ENCODE data around the gene DCD.
"Not testable (repeated sequence)": the region's sequence is repeated elsewhere in the genome, so short reads cannot be mapped to it uniquely, and the experiment has no call there.

Gene DCD, protein sequence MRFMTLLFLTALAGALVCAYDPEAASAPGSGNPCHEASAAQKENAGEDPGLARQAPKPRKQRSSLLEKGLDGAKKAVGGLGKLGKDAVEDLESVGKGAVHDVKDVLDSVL

DNA sequence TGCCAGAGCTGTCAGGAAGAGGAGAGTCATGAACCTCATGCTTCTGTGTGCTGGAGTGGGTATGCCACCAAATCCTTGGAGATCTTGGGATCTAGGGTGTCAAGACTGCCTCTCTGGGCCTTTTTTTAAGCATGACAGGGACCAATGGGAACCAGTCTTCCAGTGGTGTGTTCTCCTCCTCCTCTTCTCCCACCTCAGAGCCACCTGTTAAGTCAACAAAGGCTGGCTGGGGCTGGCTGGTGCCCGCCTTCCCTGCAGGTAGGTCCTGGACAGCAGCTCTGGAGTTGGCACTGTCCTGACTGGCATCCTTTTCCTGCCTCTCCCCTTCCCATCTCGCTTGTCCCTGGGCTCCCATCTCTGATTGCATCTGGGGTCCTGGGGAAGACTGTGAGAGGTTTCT is at the start of gene DCD:
Gene DCD (minus strand): TSS at position 101 of the 400 bp plus-strand sequence. CDS start 62 bp downstream, at position 39.
- DNase-seq (ENCODE audit: low read depth): no peak

DNA sequence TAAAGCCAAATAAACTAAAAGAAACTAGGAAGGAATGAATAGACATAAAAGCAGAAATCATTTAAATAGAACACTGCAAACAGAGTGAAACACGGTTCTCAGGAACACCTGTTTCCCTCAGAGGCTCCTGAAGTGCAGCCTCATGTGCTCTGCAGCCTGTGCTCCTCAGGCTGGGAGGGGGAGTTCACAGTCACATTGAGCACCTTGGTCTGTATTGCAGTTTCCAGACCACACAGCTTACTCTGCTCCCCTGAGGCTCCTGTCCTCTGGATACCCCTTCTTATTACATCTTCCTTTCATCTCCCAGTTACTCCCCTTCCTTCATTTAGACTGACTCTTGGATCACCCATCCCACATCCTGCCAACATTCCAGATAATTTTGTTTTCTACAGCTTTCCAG is 49.7 kb upstream of the DCD start:
- no peak for DNase-seq (ENCODE audit: low read depth)

DNA sequence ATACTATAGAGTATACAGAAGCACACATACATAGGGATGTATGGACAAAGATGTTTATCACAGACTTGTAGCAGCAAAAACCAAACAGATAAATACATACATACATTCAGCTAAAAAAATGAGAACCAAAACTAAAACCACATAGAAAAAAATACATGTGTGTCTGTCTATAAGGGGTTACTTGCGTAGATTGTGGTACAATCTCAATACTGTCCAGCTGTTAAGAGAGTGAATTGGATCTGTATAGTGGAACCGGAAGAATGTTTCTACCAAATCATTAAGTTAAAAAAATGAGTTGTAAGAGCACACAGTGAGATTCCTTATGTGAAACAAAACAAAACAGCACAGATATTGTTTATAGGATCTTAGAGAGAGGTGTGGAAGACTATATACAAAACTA is 44.2 kb upstream of the DCD start:
- DNase-seq (ENCODE audit: low read depth): no peak

DNA sequence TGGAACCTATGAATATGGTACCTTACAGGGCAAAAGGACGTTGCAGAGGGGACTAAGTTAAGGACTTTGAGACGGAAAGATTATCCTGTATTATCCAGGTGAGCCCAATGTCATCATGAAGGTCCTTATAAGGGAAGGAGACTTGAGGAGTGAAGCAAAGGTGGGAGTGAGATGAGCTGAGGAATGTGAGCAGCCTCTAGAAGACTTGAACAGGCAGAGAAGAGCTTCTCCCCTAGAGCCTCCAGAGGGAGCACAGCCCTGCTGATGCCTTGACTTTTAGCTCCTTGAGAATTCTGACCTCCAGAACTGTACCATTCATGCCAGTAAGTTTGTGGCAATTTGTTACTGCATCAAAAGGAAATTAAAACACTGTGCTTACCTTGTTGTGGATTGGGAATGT is 41.8 kb upstream of the DCD start:
- DNase-seq (ENCODE audit: low read depth): no peak

DNA sequence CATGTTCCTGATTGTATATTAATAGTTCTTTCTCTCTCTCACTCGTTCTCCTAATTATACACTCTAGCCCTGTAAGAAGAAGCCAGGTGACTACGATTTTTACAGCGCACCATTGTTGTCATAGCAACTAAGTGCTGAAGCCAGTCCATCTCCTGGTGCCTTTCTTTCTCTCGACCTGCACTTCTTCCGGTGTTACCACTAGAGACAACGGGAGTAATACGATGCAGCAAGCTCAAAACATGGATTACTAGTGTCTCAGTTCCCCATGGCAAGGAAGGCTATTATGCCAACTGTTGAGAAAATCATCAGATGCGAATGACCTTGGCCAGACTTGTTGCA is 40.8 kb upstream of the DCD start:
- DNase-seq (ENCODE audit: low read depth): no peak

DNA sequence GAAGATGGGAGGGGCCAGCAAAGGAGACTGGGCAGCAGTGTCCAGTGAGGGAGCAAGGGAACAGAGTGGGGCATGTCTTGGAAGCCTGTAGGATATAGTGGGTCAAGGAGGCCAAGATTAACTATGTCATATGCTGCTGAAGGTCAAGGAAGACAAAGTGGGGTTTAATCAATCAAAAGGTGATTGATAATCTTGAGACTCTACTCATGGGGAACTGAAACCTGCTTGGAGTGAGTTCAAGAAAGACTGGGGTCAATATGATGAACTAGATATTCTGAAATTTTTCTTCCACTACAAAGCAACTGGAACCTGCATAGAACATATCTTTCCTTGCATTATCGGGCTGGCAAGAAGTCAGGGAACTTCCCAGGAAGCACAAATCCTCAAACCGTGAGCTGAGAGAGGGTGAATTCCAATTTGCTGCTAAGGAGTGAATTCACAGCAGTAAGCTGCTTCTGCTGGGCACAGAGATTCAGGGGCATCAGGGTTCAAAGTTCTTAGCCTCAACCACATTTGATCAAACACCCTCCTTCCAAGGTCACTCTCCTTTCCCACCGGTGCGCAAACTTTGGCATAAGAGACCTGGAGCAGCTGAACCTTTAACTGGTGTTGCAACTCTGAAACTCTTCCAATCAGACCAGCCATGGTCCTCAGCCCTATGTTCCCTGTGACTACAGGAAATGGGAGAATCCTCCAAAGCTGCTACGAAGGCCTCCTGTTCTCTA is 40.3 kb upstream of the DCD start:
- no peak for DNase-seq (ENCODE audit: low read depth)

DNA sequence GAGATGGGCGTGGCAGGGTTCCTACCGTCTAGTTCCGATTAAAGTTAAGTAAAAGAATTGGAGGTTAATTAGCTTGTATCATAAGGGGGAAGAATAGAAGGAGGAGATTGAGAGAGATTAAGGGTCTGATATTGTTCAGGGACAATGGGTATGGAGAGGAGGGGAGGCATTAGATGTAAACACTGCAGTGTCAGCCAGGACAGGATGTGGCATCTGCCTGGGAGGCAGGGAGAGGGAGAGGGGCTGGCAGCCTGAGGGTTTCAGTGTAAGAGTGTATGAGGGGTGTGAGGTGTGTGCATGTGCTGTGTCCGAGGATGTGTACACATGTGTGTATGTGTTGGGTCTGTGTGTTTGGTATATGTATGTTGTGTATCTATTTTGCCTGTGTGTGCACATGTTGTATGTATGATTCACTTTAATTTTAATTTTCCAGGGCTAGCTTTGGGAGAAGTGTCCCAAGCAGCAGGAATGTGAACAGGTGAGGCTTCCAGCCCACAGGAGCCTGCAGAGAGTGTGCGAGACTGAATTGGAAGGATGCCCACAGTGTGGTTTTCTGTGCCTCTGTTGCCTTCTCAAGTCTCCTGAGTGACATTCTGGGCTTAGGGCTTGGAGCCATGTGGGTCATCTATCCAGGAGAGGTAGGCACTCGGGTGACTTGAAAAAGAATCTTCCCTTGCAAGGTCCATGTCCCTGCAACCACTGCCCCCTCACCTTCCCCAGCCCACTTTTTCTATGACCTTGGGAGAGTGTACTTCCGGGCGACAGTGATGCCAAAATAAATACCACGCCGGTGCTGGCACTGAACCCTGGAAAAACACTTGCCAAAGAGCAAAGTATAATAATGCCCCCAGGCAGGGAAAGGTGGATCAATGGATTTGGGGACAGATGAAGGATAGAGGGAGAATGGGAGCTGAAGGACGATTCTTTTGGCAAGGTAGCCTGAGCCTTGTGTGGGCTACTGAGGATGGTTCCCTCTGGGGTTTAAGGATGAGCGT is 36.8 kb upstream of the DCD start:
- DNase-seq (ENCODE audit: low read depth): no peak

DNA sequence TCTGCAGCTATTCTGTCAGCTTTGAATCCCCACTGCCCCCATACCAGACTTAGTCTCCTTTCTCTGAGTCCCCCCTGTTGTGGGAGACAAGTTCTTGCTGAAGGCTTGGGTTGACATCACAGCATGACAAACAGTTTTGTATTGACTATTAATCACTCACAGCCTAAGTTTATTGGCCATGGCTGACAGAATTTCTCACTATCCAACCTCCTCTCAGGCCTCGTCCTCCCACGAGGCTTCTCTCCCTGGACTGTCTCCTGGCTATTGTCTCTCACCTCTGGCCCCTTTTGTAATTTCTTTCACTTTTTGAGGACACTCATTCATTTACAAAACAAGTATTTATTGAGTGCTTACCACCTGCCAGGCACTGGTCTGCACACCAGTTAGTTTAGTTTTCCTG is 35.2 kb upstream of the DCD start:
- no peak for DNase-seq (ENCODE audit: low read depth)

DNA sequence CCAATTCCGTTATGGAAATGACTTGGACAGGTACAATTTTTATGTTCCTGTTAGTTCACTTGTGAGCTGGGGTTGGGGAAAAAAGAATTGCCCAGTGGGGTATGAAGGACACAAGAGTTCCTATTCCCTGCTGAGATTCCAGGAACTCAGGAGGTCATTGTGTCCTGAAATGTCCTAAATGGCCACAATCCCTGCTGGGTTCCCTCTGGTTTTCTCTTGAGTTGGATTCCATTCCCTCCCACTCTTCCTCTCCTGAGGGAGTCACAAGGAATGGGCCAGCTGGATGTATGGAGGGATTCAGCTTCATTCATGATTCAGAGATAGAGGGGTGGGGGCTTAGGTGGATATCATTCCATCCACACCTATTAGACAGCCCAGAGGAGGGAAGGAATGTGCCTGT is 34.5 kb upstream of the DCD start:
- no peak for DNase-seq (ENCODE audit: low read depth)

DNA sequence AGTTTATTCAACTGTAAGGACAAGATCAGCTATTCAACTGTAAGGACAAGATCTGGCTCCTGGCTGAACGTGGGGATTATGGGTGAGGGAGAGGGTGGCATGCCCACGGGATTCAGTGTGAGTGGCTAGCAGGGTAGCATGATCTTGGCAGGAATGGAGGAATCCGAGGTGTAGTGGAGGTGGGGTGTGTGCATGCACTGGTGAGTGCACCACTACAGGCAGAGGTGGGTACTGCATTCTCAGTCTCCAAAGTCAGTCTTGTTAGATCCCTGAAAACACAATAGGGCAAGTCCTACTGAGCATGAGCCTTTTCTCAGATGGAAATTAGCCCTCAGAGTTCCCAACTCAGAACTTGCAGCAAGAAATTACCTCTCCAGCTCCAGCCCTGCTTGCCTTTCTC is 32.2 kb upstream of the DCD start:
- DNase-seq (ENCODE audit: low read depth): no peak

DNA sequence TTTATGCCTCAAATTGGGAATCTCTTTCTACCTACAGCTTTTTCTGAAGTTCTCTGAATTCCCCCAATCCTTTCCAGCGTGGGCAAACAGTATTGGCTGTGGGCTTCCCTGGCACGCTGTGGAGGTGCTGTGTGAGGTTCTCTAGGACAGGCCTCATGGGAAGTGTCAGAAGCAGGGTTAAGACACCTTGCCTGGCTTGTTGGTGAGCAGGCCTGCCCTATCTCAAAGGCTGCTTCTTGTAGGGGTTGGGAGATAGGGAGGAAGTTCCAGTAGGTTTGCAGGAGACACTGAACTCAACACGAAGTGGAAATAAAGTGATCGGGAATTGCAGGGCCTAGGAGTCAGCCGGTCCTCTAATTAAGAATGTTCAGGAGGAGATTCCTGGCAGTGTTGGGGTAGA is 30.0 kb upstream of the DCD start:
- no peak for DNase-seq (ENCODE audit: low read depth)

DNA sequence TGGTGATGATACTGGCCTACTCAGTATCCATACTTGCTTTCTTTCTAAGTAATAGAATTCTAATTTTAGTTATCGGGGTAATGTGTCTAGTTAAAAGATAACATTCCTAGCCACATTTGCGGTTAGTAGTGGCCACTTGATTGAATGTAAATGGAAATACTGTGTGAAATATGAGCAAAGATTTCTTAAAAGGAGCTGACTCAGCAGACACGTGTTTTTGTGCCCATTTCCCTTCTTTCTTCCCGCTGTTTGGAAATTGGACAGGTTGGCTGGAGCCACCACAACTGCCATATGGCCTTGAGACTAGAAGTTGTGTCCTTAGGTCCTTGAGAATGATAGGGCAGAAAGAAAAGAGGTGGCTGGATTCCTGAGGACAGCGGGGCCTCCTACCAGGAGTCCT is 19.8 kb upstream of the DCD start:
- no peak for DNase-seq (ENCODE audit: low read depth)

DNA sequence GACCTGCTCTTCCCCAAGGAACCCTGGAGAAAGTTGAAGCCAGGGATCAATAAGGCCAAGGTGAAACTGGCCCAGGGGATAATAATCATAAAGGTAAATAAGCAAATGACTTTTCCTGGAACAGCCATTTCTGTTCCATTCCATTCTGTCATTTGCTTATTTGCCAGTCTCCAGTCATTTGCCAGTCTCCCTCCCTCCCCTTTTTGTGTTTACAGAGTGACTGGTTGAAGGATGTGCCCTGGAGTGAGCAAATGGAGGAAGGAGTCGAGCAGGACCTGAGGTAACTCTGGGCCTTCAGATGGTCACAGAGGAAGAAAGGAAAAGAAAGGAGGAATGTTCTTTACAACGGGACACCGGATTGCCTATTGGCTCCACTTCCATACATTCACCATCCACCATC is 17.8 kb upstream of the DCD start:
- DNase-seq (ENCODE audit: low read depth): no peak

DNA sequence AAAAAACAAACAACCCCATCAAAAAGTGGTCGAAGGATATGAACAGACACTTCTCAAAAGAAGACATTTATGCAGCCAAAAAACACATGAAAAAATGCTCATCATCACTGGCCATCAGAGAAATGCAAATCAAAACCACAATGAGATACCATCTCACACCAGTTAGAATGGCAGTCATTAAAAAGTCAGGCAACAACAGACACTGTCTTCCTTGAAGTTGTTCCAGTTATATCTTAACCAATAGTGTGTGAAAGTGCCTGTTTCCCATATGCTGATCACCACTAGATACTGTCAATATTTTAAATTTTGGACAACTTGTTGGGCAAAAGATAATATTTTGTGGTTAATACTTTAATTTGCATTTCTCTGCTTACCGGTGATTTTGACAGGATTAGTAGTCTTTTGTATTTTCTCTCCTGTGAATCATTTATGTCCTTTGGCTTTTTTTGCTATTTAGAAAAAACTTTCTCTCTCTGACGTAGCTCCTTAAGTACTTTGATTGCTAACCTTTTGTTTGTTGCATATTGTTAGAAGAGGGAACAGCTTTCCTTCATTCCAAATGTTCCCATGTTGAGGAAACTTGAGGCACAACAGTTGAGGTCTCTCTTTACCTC is 17.0 kb upstream of the DCD start:
- not testable (repeated sequence) for DNase-seq (ENCODE audit: low read depth)

DNA sequence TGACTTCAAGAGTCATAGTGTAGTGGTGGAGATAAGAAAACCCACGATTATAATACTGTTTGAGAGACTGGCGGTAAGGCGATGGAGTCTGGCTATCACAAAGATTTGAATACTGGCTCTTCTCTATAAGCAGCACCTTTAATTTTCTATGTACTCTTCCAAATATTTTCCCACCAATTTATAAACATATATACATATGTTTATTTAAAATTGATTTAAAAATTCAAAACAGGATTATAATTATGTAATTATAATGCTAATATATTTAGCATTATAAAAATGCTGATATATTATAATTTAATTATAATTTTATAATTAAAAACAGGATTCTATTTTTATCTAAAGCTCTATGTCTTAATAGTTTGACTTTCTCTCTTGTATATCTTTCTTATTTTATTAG is 15.4 kb upstream of the DCD start:
- no peak for DNase-seq (ENCODE audit: low read depth)

DNA sequence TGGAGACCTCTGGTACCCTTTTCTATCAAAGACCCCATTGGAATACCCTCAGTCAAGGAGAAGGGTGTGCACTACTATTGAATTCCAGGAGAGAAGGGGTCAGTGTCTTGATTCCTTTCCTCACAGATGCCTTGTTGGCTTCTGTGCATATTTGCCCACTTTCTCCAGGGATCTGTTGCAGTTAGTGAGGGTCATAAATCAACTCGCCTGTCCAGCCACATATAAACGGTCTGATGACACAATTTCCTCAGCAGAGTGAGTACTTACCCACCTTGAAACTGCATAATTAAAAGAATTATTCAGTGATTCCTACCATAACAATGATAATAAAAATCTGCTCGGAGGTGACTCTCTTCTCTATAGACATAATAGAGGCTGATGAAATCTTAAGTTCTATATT is 13.9 kb upstream of the DCD start:
- DNase-seq (ENCODE audit: low read depth): no peak

DNA sequence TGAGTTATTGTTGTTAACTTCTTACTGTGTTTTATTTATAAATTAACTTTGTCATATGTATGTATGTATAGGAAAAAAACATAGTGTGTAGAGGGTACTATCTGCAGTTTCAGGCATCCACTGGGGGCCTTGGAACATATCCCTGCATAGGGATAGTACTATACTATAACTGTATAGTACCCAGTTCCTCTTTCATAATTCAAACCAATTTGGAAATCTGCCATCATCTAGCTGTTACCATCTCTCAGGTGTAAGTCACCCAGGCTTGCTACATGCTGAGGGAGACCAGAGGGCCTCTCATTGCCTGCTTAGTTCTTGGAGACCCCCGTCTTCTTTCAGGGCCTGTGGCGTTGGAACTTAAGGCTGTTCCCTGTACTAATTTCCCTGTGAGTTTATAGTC is 12.9 kb upstream of the DCD start:
- no peak for DNase-seq (ENCODE audit: low read depth)

DNA sequence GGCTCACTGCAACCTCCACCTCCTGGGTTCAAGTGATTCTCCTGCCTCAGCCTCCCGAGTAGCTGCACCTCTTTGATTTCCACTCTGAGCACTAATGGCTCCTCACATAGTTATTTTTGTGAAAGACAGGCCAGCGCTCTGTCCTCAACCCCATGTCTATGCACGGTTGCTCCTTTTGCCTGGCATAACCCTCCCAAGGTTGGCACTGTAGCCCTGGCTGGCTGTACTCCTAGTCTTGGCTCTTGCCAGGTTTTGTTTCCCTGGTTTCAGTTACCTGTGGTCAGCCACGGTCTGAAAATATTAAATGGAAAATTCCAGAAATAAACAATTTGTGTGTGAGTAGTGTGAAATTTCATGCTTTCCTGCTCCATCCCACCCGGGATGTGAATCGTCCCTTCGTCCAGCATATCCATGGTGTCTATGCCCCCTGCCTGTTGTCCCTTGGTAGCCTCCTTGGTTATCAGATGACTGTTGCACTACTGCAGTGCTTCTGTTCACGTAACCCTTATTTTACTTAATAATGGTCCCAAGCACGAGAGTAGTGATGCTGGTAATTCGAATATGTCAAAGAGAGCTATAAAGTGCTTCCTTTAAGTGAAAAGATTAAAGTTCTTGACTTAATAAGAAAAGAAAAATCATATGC is 12.3 kb upstream of the DCD start:
- no peak for DNase-seq (ENCODE audit: low read depth)

DNA sequence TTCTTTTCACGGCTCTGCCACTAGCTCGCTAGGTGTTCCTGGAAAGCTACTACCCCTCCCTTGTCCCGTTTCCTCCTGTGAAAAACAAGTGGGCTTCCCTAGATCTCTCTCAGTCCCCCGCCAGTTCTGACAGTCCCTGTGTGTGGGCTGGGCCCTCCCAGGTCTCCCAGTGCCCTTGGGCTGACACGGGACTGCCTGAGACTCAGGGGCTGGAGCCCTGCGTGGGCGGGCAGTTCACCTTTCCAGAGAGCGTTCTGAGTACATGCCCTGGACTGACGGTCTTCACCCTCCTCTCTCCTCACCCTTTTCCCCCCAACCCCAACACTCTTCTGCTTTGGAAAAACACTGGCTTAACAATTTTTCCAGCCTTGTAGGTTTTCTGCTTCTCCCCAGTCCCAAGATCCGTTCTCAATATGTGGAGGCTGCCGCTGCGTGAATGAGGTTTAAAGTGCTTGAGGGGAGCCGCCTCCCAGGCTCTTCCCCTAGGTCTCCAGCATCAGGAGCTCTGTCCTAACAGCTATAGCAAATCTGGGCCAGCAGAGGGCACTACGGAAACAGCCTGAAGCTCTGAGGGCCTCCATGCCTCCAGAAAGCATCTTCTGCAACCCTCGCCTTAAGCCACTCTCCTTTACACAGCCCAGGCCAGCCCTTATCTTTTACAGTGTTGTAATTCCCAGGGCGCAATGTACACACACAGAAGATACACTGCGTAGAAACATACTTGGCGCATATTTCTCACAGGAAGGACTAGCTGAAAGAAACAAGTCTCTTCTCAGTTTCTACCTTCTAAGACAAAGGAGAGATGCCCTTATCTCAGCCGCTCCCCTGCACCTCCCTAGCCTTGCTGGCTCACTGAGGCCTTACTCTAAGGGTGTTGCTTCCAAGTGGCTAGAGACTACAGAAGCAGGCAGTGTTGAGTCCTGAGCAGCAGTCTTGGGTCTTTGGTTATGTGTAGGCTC is 10.4 kb upstream of the DCD start:
- DNase-seq (ENCODE audit: low read depth): no peak

DNA sequence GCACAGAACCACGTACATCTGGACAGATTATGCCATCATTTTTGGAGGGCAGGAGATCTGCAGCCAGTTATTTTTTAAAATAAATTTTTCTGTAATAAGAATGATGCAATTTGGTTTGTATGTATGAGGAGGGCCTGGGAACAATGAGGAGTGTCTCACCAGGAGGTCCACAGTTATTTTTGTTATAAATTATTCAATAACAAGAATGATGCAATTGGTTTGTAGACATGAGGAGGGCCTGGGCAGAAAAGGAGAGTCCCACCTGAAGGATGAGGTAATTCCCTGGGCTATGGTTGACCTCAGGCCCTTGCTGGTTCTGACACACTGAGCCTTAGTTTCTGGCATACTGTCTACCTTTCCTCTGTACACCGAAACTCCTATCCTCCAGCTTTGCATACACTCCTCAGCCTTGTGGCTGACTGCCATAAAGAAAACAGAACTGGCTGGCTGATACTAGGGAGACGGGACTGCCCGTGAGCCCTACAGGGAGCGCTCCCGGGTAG is 9.0 kb upstream of the DCD start:
- no peak for DNase-seq (ENCODE audit: low read depth)

DNA sequence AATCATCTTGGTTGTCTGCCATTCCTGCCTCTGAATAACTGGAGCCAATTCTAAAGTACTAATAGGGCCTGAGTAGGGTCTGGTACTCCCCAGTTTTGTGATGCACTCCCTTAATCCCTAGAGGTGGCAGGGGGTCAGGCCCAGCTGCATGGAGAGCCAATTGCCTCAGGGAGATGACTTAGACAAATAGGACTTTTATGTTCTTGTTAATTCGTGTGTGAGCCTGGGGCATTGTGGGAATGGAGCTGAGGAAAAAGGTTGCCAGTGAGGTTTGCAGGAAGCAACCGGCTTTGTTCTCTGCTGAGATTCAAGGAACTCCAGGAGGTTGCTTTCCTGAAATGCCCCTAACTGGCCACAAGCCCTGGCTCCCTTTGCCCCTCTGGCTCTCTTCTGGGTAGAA is 6.8 kb upstream of the DCD start:
- DNase-seq (ENCODE audit: low read depth): no peak

Measured in stromal cell of bone marrow (primary cell).